ENCODE results near the gene ENPP4. TPM values are rescaled to one million over a fixed set of nuclear protein-coding genes. Genes with fewer than 3 reads are reported as not detected.

The ENPP4 gene
- total RNA-seq, 1 experiment from 2014 or later: 5.1 TPM

DNA sequence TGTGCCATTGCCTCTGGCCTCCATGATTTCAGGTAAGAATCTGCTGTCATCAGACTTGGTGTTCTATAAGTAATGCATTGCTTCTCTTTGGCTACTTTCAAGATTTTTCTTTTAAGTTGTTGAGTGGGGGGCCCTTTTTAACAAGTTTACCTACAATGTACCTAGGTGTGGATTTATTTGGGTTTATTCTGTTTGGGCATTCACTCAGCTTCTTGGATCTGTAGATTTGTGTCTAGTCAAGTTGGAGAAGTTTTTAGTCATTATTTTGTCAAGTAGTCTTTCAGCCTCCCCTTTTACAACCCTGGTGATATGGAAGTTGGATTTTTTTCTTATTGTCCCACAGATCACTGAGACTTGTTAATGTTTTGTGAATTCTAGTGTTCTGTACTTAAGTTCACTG lies 26.9 kb downstream of the ENPP4 start:
- Histone ChIP-seq H3F3A (ENCODE audit: low read length, unreplicated experiment) (no peaks in the 10 kb centered on the region), H3K9me2 (replicated peaks; ENCODE audit: low read length) (no peaks in the 10 kb centered on the region), H3K79me2 (ENCODE audit: low read length) (no peaks in the 10 kb centered on the region), H3K36me3 (ENCODE audit: low read depth, low read length) (no peaks in the 10 kb centered on the region), H2AFZ (ENCODE audit: low read length) (no peak overlapping the region), H4K20me1 (ENCODE audit: low read length) (no peaks in the 10 kb centered on the region), H3K4me2 (ENCODE audit: low read length) (no peak overlapping the region), H3K9ac (ENCODE audit: low read length) (no peak overlapping the region), H3K9me3 (ENCODE audit: low read length) (no peaks in the 10 kb centered on the region), H3K4me3 (ENCODE audit: low read length) (no peak overlapping the region), H3K27me3 (ENCODE audit: low read length) (peaks cover 73% of the 10 kb centered on the region), H3K27ac (ENCODE audit: low read length) (no peak overlapping the region), H3K4me1 (ENCODE audit: insufficient read depth, low read length) (no peaks in the 10 kb centered on the region)
- POLR2A ChIA-PET (ENCODE audit: unreplicated experiment): no interaction called here
- intact Hi-C loops (cut with micrococcal nuclease): no loop called here
- TF ChIP-seq, protein P1, sequence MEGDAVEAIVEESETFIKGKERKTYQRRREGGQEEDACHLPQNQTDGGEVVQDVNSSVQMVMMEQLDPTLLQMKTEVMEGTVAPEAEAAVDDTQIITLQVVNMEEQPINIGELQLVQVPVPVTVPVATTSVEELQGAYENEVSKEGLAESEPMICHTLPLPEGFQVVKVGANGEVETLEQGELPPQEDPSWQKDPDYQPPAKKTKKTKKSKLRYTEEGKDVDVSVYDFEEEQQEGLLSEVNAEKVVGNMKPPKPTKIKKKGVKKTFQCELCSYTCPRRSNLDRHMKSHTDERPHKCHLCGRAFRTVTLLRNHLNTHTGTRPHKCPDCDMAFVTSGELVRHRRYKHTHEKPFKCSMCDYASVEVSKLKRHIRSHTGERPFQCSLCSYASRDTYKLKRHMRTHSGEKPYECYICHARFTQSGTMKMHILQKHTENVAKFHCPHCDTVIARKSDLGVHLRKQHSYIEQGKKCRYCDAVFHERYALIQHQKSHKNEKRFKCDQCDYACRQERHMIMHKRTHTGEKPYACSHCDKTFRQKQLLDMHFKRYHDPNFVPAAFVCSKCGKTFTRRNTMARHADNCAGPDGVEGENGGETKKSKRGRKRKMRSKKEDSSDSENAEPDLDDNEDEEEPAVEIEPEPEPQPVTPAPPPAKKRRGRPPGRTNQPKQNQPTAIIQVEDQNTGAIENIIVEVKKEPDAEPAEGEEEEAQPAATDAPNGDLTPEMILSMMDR (conservative IDR thresholded peaks at IDR 0.05; ENCODE audit: low read depth, low read length): no peak
- no peak for TF ChIP-seq EZH2phosphoT487 (IDR thresholded peaks at IDR 0.05; ENCODE audit: borderline replicate concordance, low read length)
- no peak for TF ChIP-seq EZH2 (IDR thresholded peaks at IDR 0.05; ENCODE audit: low read length, unreplicated experiment)
- ATAC-seq (no peak), DNase-seq (no peak)
- CTCF ChIA-PET: no interaction called here
- BruUV-seq (replicated peaks): no TSS peak

DNA sequence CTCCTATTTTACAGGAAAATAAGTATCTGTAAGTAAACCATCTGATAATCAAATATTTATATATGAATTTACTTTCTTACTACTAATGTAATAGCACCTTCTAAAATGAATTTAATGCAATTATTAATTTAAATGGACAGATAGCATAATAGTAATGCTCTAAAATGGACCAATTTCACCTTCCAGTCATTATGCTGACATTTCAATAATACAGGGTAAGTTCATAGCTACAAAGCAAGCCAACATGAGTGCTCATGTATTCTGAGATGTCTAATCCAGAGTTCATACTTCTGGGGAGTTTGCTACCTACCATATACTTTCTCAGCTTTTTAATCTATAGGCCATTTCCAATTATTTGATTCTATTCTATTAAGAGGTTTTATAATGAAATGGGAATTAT lies 29.4 kb downstream of the ENPP4 start:
- no TSS peak for BruUV-seq (replicated peaks)
- peaks cover 67% of the 10 kb centered on the region for H3K27me3 ChIP-seq (ENCODE audit: low read length)
- no peaks in the 10 kb centered on the region for H3K79me2 ChIP-seq (ENCODE audit: low read length)
- intact Hi-C loops (cut with micrococcal nuclease): no loop called here
- H3K36me3 ChIP-seq (ENCODE audit: low read depth, low read length): no peaks in the 10 kb centered on the region
- H3F3A ChIP-seq (ENCODE audit: low read length, unreplicated experiment): no peaks in the 10 kb centered on the region
- POLR2A ChIA-PET (ENCODE audit: unreplicated experiment): no interaction called here
- no peak overlapping the region for H2AFZ ChIP-seq (ENCODE audit: low read length)
- no peaks in the 10 kb centered on the region for H3K9me2 ChIP-seq (replicated peaks; ENCODE audit: low read length)
- no peak overlapping the region for H3K4me2 ChIP-seq (ENCODE audit: low read length)
- CTCF ChIA-PET: no interaction called here
- H3K4me1 ChIP-seq (ENCODE audit: insufficient read depth, low read length): no peaks in the 10 kb centered on the region
- ATAC-seq (no peak), DNase-seq (no peak)
- no peak overlapping the region for H3K4me3 ChIP-seq (ENCODE audit: low read length)
- TF ChIP-seq, protein P1 (conservative IDR thresholded peaks at IDR 0.05; ENCODE audit: low read depth, low read length): no peak
- TF ChIP-seq EZH2phosphoT487 (IDR thresholded peaks at IDR 0.05; ENCODE audit: borderline replicate concordance, low read length) (no peak), EZH2 (IDR thresholded peaks at IDR 0.05; ENCODE audit: low read length, unreplicated experiment) (no peak)
- no peaks in the 10 kb centered on the region for H4K20me1 ChIP-seq (ENCODE audit: low read length)
- no peaks in the 10 kb centered on the region for H3K9me3 ChIP-seq (ENCODE audit: low read length)
- no peak overlapping the region for H3K27ac ChIP-seq (ENCODE audit: low read length)
- no peak overlapping the region for H3K9ac ChIP-seq (ENCODE audit: low read length)

DNA sequence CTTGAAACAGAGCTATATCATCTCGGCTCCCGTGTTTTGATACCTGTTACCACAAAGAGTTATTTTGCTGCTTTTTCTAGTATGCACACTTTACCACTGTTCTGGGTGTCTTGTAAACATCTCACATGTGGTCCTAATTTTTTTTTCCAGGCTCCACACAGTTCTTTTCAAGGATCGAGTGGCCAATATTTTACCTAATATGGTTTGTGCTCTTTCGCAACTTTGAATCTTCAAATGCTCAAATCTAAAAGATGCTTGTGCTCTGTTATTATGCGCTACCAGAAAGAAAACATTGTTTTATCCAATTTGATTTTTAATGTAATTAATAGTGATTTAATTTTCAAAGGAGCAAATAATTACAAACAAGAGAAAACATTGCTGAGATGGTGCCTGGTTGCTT lies 30.3 kb downstream of the ENPP4 start:
- Histone ChIP-seq H3K4me1 (ENCODE audit: insufficient read depth, low read length) (no peaks in the 10 kb centered on the region), H3K9me2 (replicated peaks; ENCODE audit: low read length) (no peaks in the 10 kb centered on the region), H3K4me3 (ENCODE audit: low read length) (no peak overlapping the region), H3K4me2 (ENCODE audit: low read length) (no peak overlapping the region), H3K9me3 (ENCODE audit: low read length) (no peaks in the 10 kb centered on the region), H3K9ac (ENCODE audit: low read length) (no peak overlapping the region), H3K36me3 (ENCODE audit: low read depth, low read length) (no peaks in the 10 kb centered on the region), H3K27me3 (ENCODE audit: low read length) (peaks cover 64% of the 10 kb centered on the region), H3F3A (ENCODE audit: low read length, unreplicated experiment) (no peaks in the 10 kb centered on the region), H3K79me2 (ENCODE audit: low read length) (no peaks in the 10 kb centered on the region), H4K20me1 (ENCODE audit: low read length) (no peaks in the 10 kb centered on the region), H2AFZ (ENCODE audit: low read length) (no peak overlapping the region), H3K27ac (ENCODE audit: low read length) (no peak overlapping the region)
- no TSS peak for BruUV-seq (replicated peaks)
- no peak for TF ChIP-seq EZH2 (IDR thresholded peaks at IDR 0.05; ENCODE audit: low read length, unreplicated experiment)
- TF ChIP-seq EZH2phosphoT487 (IDR thresholded peaks at IDR 0.05; ENCODE audit: borderline replicate concordance, low read length): no peak
- TF ChIP-seq, protein P1 (conservative IDR thresholded peaks at IDR 0.05; ENCODE audit: low read depth, low read length): no peak
- ChIA-PET POLR2A (ENCODE audit: unreplicated experiment) (no interaction called here), CTCF (no interaction called here)
- intact Hi-C loops (cut with micrococcal nuclease): no loop called here
- ATAC-seq (no peak), DNase-seq (no peak)

Measured in PC-3 (cell line).